ENCODE measurements around the gene SH2D1B.
"Not testable (repeated sequence)": the region's sequence is repeated elsewhere in the genome, so short reads cannot be mapped to it uniquely, and the experiment has no call there.

Gene SH2D1B, protein sequence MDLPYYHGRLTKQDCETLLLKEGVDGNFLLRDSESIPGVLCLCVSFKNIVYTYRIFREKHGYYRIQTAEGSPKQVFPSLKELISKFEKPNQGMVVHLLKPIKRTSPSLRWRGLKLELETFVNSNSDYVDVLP

DNA sequence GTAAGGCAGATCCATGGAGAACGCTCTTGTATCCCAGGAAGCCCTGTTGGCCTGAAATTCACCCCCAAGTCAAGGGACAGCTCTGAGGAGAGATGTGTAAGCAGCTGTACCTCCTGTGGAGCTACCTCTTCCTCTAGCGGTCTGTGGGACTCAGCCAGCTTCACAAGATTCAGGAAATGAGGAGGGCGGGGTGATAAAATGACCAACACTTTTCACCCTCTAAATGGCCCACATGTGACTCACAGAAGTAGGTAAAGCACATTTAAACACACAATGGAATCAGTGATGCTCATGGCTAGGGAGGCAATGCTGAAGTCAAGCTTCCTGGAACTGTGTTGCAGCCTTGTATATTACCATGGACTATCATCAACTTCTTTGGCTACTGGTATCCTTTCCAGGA lies at the start of gene SH2D1B:
TSS of gene SH2D1B (minus strand) at position 135 of the 400 bp plus-strand sequence. CDS start at position 15, 120 bp downstream.
- DNase-seq (ENCODE audit: low read depth), result peak; percentile 63

- DNase-seq (ENCODE audit: low read depth), result no peak
Measured at GRCh38 chr1:162458236-162458635, 46.3 kb upstream of the SH2D1B start.

GRCh38 chr1:162456323-162456722 lies 44.4 kb upstream of the SH2D1B start:
- peak; percentile 13 for DNase-seq (ENCODE audit: low read depth)

- DNase-seq (ENCODE audit: low read depth), result not testable (repeated sequence)
Measured at GRCh38 chr1:162454361-162454760, 42.4 kb upstream of the SH2D1B start.

DNA sequence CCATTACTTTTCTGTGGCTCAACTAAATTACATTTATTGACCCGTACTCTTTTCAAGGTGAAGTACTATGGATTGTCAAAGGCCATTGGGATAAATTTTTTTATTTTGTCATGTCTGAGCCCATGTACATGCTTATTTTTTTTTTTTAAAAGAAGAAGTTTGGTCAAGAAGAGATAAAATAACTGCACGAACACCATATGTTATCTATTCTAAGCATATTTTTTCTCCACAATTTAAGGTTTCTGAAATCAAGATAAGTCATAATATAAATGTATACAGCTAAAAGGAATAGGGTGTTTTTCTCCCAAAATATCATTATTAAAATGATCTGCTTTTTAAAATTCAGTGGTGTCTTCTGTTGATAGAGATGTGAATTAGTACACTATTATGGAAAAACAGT lies 35.0 kb upstream of the SH2D1B start:
- DNase-seq (ENCODE audit: low read depth), result no peak

- no peak for DNase-seq (ENCODE audit: low read depth)
Measured at GRCh38 chr1:162444903-162445302, 33.0 kb upstream of the SH2D1B start.

DNA sequence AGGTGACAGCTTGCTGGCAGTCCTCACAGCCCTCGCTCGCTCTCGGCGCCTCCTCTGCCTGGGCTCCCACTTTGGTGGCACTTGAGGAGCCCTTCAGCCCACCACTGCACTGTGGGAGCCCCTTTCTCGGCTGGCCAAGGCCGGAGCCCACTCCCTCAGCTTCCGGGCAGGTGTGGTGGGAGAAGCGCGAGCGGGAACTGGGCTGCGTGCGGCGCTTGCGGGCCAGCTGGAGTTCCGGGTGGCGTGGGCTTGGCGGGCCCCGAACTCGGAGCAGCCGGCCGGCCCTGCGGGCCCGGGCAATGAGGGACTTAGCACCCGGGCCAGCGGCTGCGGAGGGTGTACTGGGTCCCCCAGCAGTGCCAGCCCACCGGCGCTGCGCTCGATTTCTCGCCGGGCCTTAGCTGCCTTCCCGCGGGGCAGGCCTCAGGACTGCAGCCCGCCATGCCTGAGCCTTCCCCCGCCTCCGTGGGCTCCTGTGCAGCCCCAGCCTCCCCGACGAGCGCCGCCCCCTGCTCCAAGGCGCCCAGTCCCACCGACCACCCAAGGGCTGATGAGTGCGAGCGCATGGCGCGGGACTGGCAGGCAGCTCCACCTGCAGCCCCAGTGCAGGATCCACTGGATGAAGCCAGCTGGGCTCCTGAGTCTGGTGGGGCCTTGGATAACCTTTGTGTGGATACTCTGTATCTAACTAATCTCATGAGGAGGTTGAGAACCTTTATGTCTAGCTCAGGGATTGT lies 21.2 kb upstream of the SH2D1B start:
- DNase-seq (ENCODE audit: low read depth), result not testable (repeated sequence)

GRCh38 chr1:162430583-162430982 lies 18.6 kb upstream of the SH2D1B start:
- DNase-seq (ENCODE audit: low read depth), result no peak

DNA sequence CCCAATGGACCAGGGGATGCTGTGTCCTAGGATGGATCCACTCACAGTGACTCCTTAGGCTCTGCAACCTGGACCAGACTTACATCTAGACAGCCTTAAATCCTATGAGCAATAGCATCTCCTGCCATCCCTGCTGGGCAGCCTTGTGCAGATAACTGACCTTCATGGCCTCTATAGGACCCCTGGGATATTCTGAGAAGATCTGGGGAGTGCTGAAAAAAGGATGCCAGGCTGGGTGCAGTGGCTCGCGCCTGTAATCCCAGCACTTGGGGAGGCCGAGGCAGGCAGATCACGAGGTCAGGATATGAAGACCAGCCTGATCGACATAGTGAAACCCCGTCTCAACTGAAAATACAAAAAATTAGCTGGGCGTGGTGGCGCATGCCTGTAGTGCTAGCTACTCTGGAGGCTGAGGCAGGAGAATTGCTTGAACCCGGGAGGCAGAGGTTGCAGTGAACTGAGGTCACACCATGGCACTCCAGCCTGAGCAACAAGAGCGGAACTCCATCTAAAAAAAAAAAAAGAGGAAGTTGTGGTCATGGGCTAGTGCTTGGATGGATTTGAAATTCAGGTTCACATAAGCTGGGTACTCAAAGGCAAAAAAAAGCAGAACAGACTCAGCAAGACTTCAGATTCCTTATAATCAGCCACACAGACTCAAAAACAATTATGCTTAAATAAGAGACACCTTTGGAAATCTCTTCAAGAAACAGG lies 10.9 kb upstream of the SH2D1B start:
- no peak for DNase-seq (ENCODE audit: low read depth)

DNA sequence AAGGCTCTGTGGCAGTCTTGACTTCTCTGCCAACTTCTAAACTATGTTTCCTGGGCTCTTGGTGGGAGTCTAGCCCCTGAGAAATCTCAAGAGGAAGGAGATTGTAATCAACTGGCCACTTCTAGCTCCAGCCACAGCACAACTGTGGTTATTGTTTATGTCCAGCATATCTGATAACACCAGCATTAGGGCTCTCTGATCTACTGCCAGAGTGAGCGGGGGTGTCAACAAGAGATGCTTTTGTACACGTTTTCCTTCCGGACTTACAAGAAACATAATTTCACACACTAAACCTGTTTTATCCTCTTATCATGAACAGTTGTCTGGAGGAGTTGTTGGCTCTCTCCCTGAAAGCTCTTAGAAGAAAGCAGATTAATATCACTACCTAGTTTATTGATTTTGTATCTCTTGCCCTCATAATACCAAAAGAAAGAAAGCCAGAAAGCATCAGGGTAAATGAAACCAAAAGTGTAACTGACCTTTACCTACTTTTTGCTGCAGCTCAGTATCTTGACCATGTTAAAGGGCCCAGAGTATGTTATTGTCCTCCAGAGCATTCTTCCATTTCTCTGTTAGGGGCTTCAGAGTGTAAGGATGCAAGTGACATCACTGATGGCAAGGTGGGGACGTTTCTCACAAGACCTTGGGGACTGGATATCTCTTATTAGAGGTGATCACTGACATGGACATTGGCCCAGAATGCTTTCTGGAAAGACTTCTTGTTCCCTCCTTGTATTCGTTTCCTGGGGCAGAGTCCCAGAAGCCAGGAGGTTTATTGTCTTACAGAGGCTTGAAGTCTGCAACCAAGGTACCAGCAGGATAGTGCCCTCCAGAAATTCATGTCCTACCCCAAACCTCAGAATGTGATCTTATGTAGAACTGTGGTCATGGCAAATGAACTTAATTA lies 9.6 kb upstream of the SH2D1B start:
- no peak for DNase-seq (ENCODE audit: low read depth)

- no peak for DNase-seq (ENCODE audit: low read depth)
Measured at GRCh38 chr1:162420120-162420519, 8.2 kb upstream of the SH2D1B start.

DNA sequence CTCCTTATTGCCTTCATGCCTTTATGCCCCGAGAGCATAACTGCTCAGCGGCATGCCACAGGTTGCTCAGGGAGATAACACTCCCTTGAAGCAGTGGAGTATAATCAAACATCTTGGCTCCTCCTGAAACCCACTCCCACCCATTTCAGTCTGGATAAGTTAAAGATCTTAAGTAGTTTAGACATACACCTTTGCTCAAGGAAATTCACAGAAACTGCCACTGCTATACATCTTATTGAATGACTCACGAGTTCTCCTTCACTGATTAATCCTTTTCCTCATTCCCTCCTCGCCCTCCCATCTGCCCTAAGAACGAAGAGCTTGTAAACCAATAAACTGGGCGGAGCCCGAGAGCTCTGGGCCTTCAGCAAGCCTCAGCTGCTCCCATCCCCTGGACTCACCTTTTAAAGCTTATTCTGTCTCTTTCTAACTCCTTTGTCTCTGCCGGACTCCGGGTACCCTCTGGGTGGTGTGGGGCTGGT lies 7.6 kb upstream of the SH2D1B start:
- DNase-seq (ENCODE audit: low read depth), result peak; percentile 67

DNA sequence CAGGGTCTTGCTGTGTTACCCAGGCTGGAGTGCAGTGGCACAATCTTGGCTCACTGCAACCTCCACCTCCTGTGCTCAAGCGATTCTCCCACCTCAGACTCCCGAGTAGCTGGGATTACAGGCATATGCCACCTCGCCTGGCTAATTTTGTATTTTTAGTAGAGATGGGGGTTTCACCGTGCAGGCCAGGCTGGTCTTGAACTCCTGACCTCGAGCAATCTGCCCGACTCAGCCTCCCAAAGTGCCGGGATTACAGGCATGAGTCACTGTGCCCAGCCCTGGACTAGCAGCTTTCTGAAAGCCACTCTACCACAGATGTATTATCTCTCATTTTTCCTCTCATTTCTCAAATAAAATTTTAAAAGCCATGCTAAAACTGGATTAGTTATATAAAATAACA lies 6.6 kb upstream of the SH2D1B start:
- peak; percentile 33 for DNase-seq (ENCODE audit: low read depth)

DNA sequence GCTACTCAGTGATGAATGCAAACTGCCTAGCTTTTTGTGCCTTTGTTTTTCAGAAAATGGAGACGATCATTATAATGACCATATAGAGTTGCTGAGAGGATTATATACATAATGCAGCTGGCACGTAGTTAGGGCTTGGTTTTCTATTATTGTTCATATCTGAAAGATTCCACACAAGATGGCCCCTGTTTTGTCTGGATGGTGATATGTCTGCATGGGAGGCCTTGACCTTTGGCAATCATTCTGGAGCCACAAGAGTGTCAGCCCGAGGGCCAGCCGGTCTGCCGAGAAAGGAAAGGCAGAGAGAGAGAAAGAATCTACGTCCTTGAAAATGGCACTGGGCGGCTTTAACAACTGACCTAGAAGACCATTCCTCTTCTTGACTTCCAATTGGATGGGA lies 5.7 kb upstream of the SH2D1B start:
- DNase-seq (ENCODE audit: low read depth), result no peak

DNA sequence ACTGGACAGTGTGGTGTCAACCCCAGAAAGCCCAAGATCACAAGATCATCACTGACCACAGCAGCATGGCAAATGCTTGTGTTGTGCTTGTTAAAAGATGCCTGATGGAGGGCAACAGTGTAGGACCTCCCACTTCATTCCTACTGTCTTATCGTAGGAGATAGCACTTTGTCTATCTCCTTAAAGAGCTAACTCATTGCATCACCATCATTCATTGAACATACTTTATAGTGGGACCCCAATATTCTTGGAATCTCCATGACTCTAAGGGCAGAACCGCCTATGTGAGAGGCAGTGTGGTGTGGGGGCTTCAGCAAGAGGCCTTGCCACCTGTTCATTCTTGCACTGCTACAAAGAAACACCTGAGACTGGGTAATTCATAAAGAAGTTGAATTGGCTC lies 5.0 kb upstream of the SH2D1B start:
- no peak for DNase-seq (ENCODE audit: low read depth)

- no peak for DNase-seq (ENCODE audit: low read depth)
Measured at GRCh38 chr1:162416215-162416614, 4.3 kb upstream of the SH2D1B start.

GRCh38 chr1:162407539-162407938 lies 4.4 kb downstream of the SH2D1B start:
- no peak for DNase-seq (ENCODE audit: low read depth)

DNA sequence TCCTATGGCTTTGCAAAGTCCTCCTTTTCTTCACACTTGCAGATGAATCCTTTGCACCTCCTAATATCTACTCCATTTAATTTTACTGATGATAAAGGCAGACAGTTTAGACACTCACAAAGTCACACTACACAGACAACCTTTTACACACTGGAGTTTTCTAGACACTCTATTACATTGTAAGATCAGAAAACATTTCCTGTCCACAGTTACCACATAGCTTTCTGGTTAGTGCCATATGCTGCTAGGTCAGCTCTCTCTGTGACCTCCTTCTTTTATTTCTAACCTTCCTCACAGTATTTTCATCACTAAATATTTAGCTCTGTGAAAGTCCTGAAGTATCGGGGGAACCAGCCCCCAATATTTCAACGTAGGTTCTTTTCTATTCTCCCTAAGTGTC lies 5.1 kb downstream of the SH2D1B start:
- DNase-seq (ENCODE audit: low read depth), result peak; percentile 17

- DNase-seq (ENCODE audit: low read depth), result peak; percentile 40
Measured at GRCh38 chr1:162405800-162406199, 6.1 kb downstream of the SH2D1B start.

DNA sequence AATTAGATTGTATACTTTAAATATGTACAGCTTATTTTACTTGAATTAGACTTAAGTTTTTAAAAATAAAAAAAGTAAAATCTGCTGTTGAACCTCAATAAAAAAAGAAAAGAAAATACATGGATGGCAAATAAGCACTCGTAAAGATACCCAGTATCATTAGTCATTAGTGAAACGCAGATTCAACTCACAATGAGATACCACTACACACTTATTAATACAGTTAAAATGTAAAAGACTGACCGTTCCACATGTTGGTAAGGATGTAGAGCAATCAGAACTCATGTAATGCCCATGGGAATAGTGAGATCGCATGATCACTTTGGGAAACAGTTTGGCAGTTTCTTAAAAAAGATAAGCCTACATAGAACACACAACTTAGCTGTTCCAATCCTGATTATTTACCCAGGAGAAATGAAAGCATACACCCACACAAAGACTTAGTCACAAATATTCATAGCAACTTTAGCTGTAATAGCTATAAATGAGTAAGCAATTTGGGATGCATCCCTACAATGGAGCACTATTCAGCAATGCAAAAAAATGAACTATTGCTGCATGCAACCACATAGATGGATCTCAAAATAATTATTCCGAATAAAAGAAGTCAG lies 7.3 kb downstream of the SH2D1B start:
- DNase-seq (ENCODE audit: low read depth), result peak; percentile 86

DNA sequence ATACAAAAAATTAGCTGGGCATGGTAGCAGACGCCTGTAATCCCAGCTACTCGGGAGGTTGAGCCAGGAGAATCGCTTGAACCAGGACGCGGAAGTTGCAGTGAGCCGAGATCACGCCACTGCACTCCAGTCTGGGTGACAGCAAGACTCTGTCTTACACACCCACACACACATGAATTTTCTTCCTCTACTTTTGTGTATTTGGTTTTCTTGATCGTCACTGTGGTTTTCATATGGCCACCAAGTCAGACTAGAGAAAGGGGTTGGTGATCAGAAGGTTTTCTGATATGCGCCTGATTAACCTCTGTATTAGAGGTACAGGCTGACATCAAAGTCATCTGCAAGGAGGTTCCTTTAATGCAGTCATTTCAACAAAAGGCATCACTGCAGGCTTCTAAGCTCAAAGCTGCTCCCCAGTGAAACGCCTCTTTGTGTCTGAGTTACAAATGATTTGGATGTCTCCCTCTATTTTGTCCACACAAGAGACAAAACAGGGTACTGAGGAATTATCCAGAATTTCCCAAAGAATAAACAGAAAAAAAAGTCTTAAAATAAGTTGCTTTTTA lies 11.1 kb downstream of the SH2D1B start:
- no peak for DNase-seq (ENCODE audit: low read depth)
